Vagina (tissue), 2 donors: ENCODE results near the gene ACAP1.

ENCODE experiments used
- POLR2A ChIP-seq, 2 donors: fragments of 450-650 bp; IDR thresholded peaks; one replicate each; pipeline ENCODE4 v1.6.1; 2017; ENCODE audit warnings: antibody characterized with exemption in 2 of 2, mild to moderate bottlenecking in 2 of 2, moderate library complexity in 2 of 2
- TF ChIP-seq, protein P1 (sequence below), 3 experiments: fragments of 450-650 bp in 2 of 3; fragments of 200-600 bp in 1 of 3; sonication (generic) in 1 of 3; IDR thresholded peaks; one replicate each; pipeline ENCODE4 v1.5.1; 2017 to 2019; ENCODE audit warnings: antibody characterized with exemption in 3 of 3, mild to moderate bottlenecking in 2 of 3, moderate library complexity in 2 of 3

- TF ChIP-seq, protein P1, sequence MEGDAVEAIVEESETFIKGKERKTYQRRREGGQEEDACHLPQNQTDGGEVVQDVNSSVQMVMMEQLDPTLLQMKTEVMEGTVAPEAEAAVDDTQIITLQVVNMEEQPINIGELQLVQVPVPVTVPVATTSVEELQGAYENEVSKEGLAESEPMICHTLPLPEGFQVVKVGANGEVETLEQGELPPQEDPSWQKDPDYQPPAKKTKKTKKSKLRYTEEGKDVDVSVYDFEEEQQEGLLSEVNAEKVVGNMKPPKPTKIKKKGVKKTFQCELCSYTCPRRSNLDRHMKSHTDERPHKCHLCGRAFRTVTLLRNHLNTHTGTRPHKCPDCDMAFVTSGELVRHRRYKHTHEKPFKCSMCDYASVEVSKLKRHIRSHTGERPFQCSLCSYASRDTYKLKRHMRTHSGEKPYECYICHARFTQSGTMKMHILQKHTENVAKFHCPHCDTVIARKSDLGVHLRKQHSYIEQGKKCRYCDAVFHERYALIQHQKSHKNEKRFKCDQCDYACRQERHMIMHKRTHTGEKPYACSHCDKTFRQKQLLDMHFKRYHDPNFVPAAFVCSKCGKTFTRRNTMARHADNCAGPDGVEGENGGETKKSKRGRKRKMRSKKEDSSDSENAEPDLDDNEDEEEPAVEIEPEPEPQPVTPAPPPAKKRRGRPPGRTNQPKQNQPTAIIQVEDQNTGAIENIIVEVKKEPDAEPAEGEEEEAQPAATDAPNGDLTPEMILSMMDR (IDR thresholded peaks at IDR 0.05), result no peak
- TF ChIP-seq POLR2A (IDR thresholded peaks at IDR 0.05), result no peak
Observed at GRCh38 chr17:7374353-7374752, 38.0 kb downstream of the ACAP1 start.
